ENCODE results near the gene POU2AF3.

DNA sequence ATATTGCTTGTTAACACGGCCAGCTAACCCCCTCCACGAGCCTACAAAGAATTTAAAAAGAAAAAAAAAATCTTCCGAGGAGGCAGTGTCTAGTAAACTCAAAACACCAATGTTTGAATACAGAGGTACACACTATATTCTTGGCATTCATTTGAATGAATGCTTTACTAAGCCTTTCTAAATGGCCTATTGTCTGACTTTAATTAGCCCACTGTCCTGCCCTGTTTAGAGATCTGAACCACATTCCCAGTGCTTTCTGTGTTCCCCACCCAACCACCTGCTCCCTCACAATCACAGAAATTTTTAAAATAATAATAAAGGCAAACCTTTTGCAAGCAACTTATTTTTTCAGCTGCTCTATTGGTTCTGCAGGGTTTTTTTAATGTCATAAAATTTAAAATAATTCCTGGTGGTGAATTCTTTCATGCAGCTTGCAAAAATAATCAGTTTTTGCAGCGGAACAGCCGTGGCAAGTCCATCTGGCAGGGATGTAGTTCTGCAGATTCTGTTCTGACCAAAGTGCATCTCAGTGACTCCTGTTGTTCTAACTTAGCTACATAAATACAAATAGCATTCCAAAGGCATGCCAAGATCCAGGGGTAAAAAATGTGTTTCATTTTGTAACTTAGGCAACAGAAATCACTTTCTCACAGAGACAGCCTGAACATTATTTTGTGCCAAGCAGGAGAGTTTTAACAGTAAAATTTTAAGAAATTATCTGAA, 29.0 kb upstream of the POU2AF3 start:
- TF ChIP-seq, protein P1, sequence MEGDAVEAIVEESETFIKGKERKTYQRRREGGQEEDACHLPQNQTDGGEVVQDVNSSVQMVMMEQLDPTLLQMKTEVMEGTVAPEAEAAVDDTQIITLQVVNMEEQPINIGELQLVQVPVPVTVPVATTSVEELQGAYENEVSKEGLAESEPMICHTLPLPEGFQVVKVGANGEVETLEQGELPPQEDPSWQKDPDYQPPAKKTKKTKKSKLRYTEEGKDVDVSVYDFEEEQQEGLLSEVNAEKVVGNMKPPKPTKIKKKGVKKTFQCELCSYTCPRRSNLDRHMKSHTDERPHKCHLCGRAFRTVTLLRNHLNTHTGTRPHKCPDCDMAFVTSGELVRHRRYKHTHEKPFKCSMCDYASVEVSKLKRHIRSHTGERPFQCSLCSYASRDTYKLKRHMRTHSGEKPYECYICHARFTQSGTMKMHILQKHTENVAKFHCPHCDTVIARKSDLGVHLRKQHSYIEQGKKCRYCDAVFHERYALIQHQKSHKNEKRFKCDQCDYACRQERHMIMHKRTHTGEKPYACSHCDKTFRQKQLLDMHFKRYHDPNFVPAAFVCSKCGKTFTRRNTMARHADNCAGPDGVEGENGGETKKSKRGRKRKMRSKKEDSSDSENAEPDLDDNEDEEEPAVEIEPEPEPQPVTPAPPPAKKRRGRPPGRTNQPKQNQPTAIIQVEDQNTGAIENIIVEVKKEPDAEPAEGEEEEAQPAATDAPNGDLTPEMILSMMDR (conservative IDR thresholded peaks at IDR 0.05 in 1 of 2, IDR thresholded peaks at IDR 0.05 in 1 of 2; ENCODE audit: low read depth in 1 of 2, low read length in 2 of 2) = no peak
- no peak for TF ChIP-seq EZH2 (IDR thresholded peaks at IDR 0.05; ENCODE audit: low read length, missing control alignments)

All from fibroblast of lung (primary cell).